ENCODE results near the gene IGFL1. TPM values are rescaled to one million over a fixed set of nuclear protein-coding genes. Genes with fewer than 3 reads are reported as not detected.
"Not testable (repeated sequence)": the region's sequence is repeated elsewhere in the genome, so short reads cannot be mapped to it uniquely, and the experiment has no call there.

Gene IGFL1
- not detected for total RNA-seq

DNA sequence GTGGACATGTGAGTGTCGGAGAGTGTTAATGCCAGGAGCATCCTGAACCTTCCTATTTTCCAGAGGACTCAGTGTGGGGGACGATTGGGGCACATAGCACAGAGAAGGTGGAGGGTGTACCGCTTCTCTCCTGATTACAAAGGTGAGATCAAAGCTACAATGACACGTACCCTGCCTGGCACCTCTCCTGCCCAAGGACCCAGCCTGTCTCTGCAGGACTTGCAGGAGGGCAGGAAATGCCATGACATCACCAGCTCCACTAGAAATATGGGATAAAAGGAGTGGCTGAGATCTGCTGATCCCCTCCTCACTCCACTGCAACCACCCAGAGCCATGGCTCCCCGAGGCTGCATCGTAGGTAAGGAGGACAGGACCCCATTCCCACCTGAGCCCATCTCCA is at the start of gene IGFL1:
IGFL1 (plus strand) TSS at position 301 of the 400 bp plus-strand sequence; CDS start at position 334, 33 bp downstream.
- in situ Hi-C loops (cut with MboI; ENCODE audit: low pct_ligation_motif_present in 1 of 4, low pct_unique_long_range_greater_than_20kb in 1 of 4, low sequenced_read_pairs in 3 of 4) = no loop called here

DNA sequence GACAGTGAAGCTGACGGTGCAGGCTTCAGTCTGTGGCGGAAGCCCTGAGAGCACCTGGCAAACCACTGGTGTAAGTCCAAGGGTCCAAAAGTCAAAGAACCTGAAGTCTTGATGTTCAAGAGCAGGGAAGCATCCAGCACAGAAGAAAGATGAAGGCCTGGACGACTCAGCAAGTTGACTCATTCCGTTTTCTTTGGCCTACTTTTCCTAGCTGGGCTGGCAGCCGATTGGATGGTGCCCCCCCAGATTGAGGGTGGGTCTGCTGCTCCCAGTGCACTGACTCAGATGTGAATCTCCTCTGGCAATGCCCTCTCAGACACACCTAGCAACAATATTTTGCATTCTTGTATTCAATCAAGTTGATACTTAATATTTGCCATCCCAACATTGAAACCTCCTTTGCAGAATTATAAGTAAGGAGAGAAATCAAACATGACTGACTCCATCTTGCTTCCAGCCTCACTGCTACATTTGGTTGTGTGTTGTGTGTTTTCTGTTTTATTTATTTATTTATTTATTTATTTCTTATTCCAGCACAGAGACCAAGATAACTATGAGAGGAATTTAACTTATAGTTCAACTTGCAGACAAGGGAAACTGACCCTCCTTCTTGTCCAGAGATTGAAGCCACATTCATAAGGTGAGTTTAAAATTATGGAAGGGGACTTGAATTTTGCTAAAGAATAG is 48.7 kb upstream of the IGFL1 start:
- intact Hi-C loops (cut with DNase I; ENCODE audit: low total_unique reads) = no loop called here
- Histone ChIP-seq H3K27me3 (peaks cover 14% of the 10 kb centered on the region), H3K36me3 (no peaks in the 10 kb centered on the region), H3K27ac (no peak overlapping the region), H3K4me1 (no peaks in the 10 kb centered on the region), H3K9me3 (no peaks in the 10 kb centered on the region), H3K4me3 (no peak overlapping the region)
- DNase-seq = no peak
- in situ Hi-C loops (cut with MboI; ENCODE audit: low pct_ligation_motif_present in 1 of 4, low pct_unique_long_range_greater_than_20kb in 1 of 4, low sequenced_read_pairs in 3 of 4) = no loop called here
- TF ChIP-seq POLR2A (IDR thresholded peaks at IDR 0.05) = no peak
- no peak for TF ChIP-seq POLR2AphosphoS5 (IDR thresholded peaks at IDR 0.05)
- TF ChIP-seq, protein P1, sequence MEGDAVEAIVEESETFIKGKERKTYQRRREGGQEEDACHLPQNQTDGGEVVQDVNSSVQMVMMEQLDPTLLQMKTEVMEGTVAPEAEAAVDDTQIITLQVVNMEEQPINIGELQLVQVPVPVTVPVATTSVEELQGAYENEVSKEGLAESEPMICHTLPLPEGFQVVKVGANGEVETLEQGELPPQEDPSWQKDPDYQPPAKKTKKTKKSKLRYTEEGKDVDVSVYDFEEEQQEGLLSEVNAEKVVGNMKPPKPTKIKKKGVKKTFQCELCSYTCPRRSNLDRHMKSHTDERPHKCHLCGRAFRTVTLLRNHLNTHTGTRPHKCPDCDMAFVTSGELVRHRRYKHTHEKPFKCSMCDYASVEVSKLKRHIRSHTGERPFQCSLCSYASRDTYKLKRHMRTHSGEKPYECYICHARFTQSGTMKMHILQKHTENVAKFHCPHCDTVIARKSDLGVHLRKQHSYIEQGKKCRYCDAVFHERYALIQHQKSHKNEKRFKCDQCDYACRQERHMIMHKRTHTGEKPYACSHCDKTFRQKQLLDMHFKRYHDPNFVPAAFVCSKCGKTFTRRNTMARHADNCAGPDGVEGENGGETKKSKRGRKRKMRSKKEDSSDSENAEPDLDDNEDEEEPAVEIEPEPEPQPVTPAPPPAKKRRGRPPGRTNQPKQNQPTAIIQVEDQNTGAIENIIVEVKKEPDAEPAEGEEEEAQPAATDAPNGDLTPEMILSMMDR (IDR thresholded peaks at IDR 0.05) = no peak
- TF ChIP-seq EP300 (IDR thresholded peaks at IDR 0.05; ENCODE audit: low read depth) = no peak
- WGBS, 2 donors (ENCODE audit: low coverage in 1 of 2) = 57 to 68% methylated on average over 3 to 5 of the region's 5 CpGs

More for the DNA sequence above, at the start of gene IGFL1:
- no peak within 1 kb of the TSS for H3K27ac ChIP-seq
- H3K4me1 ChIP-seq = no peaks in the 10 kb centered on the region
- no peaks in the 10 kb centered on the region for H3K9me3 ChIP-seq
- intact Hi-C loops (cut with DNase I; ENCODE audit: low total_unique reads) = no loop called here
- TF ChIP-seq POLR2AphosphoS5 (IDR thresholded peaks at IDR 0.05) (no peak), EP300 (IDR thresholded peaks at IDR 0.05; ENCODE audit: low read depth) (no peak), POLR2A (IDR thresholded peaks at IDR 0.05) (no peak)
- TF ChIP-seq, protein P1 (IDR thresholded peaks at IDR 0.05) = no peak
- peaks cover 32% of the 10 kb centered on the region for H3K27me3 ChIP-seq
- H3K36me3 ChIP-seq = no peaks in the 10 kb centered on the region
- no peak for DNase-seq
- no peak within 1 kb of the TSS for H3K4me3 ChIP-seq
- whole genome bisulfite sequencing, 2 donors (ENCODE audit: low coverage in 1 of 2) = 74% methylated on average over 6 of the region's 6 CpGs; no CpG with 5 or more reads in 1 of the 2 donors

DNA sequence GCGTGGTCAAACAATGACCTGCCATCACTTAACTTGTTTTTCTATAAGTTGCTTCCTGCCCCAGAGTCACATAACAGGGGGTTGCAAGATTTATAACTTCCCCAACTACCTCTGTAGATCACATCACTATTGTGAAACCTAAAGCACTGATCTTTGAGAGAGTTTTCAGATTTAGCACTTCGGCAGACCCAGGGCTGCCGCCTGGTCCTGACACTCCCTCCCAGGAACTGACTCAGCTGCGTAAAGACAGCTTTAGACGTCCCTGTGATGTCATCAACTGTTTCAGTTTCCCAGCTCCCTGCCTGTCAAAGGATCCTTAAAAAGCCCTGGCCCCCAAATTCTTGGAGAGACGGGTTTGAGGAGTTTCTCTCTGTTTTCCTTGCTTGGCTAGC is 48.2 kb upstream of the IGFL1 start:
- Histone ChIP-seq H3K27me3 (peaks cover 10% of the 10 kb centered on the region), H3K36me3 (no peaks in the 10 kb centered on the region), H3K9me3 (no peaks in the 10 kb centered on the region), H3K4me3 (no peak overlapping the region), H3K27ac (no peak overlapping the region), H3K4me1 (no peaks in the 10 kb centered on the region)
- in situ Hi-C loops (cut with MboI; ENCODE audit: low pct_ligation_motif_present in 1 of 4, low pct_unique_long_range_greater_than_20kb in 1 of 4, low sequenced_read_pairs in 3 of 4) = no loop called here
- no peak for DNase-seq
- TF ChIP-seq POLR2AphosphoS5 (IDR thresholded peaks at IDR 0.05) (no peak), EP300 (IDR thresholded peaks at IDR 0.05; ENCODE audit: low read depth) (no peak), POLR2A (IDR thresholded peaks at IDR 0.05) (no peak)
- TF ChIP-seq, protein P1 (IDR thresholded peaks at IDR 0.05) = no peak
- 33 to 51% methylated on average over 2 to 6 of the region's 6 CpGs for WGBS, 2 donors (ENCODE audit: low coverage in 1 of 2)
- intact Hi-C loops (cut with DNase I; ENCODE audit: low total_unique reads) = no loop called here

DNA sequence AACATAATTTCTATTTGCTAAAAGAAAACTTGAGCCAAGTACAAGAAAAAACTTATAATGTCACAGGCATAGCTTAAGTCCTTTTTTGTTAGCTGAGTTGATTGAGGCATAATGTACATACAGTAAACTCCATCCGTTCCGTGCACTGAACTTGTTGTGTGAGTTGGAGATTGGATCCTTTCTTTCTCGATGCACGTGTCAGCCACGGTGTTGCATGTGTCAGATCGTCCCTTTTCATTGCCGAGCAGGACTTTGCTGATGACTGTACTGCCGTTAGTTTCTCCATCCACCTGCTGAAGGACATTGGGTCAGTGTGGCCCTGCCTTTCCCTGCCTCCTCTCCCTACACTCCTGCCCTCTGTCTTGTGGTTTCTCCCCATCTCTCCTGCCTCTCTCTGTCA is 47.1 kb upstream of the IGFL1 start:
- no peak for DNase-seq
- peaks cover 3% of the 10 kb centered on the region for H3K27me3 ChIP-seq
- 84 to 87% methylated on average over 6 to 8 of the region's 8 CpGs for WGBS, 2 donors (ENCODE audit: low coverage in 1 of 2)
- H3K4me1 ChIP-seq = no peaks in the 10 kb centered on the region
- H3K9me3 ChIP-seq = no peaks in the 10 kb centered on the region
- in situ Hi-C loops (cut with MboI; ENCODE audit: low pct_ligation_motif_present in 1 of 4, low pct_unique_long_range_greater_than_20kb in 1 of 4, low sequenced_read_pairs in 3 of 4) = no loop called here
- TF ChIP-seq, protein P1 (IDR thresholded peaks at IDR 0.05) = no peak
- TF ChIP-seq POLR2AphosphoS5 (IDR thresholded peaks at IDR 0.05) = no peak
- no peak for TF ChIP-seq EP300 (IDR thresholded peaks at IDR 0.05; ENCODE audit: low read depth)
- no peak for TF ChIP-seq POLR2A (IDR thresholded peaks at IDR 0.05)
- H3K4me3 ChIP-seq = no peak overlapping the region
- intact Hi-C loops (cut with DNase I; ENCODE audit: low total_unique reads) = no loop called here
- H3K36me3 ChIP-seq = no peaks in the 10 kb centered on the region
- H3K27ac ChIP-seq = no peak overlapping the region

DNA sequence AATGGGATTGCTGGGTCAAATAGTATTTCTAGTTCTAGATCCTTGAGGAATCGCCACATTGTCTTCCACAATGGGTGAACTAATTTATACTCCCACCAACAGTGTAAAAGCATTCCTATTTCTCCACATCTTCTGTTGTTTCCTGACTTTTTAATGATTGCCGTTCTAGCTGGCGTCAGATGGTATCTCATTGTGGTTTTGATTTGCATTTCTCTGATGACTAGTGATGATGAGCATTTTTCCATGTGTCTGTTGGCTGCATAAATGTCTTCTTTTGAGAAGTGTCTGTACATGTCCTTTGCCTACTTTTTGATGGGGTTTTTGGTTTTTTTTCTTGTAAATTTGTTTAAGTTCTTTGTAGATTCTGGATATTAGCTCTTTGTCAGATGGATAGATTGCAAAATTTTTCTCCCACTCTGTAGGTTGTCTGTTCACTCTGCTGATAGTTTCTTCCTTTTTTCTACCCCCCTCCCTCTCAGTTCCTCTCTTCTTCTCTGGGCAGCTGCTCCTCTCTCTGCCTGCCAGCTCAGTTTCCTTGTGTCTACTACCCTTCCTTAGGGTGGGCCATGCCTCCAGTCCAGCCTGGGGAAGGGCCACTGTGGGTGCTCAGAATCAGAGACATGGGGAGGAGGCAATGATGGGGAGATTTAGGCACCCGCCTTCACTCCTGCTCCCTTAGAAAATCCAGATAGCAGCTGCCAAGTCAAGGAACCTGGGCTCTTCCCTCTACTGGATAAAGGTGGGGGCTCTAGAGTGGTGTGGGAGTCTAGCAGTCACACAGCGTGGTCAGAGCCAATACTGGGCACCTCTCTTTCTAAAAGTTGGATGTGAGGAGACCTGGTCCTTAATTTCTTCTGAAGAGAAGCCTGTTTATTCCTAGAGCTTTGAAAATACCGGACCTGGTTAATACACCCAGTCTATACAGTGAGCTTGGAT is 44.5 kb upstream of the IGFL1 start:
- H3K4me3 ChIP-seq; DNase-seq; H3K4me1 ChIP-seq; H3K9me3 ChIP-seq; H3K36me3 ChIP-seq; intact Hi-C loops (cut with DNase I; ENCODE audit: low total_unique reads); H3K27ac ChIP-seq: not testable (repeated sequence)
- 81 to 86% methylated on average over 4 to 6 of the region's 6 CpGs for WGBS, 2 donors (ENCODE audit: low coverage in 1 of 2)
- in situ Hi-C loops (cut with MboI; ENCODE audit: low pct_ligation_motif_present in 1 of 4, low pct_unique_long_range_greater_than_20kb in 1 of 4, low sequenced_read_pairs in 3 of 4) = loop anchor here in 1 of 4 donors (5.0 kb wide), 1 partner anchor 103 kb away; no protein-coding TSS in a partner anchor
- H3K27me3 ChIP-seq = peaks cover 18% of the 10 kb centered on the region

All from transverse colon (tissue), 4 donors.